Measurements from ENCODE around the gene OR52A5. TPM values are rescaled to one million over a fixed set of nuclear protein-coding genes. Genes with fewer than 3 reads are reported as not detected.

Gene OR52A5
- total RNA-seq, 1 experiment from 2014 or later: not detected

DNA sequence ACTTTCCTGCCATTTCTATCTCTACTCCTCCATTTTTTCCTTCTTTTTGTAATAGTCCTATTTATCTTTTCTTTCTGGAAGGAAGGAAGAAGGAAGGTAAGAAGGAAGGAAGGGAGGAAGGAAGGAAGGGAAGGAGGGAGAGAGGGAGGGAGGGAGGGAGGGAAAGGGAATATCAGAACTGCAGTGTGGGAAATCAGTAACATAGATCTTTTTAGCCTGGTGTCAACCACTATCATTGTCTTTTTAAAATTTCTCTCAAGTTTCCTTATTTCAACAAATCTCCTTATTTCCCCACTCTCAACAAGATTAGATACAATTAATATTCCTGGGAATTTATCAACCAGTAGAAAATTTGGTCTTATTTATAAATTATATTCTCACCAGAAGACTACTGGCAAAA is 35.1 kb downstream of the OR52A5 start:
- intact Hi-C loops (cut with micrococcal nuclease): no loop called here
- H3K36me3 ChIP-seq (ENCODE audit: low read depth, low read length): no peaks in the 10 kb centered on the region
- no peaks in the 10 kb centered on the region for H3F3A ChIP-seq (ENCODE audit: low read length, unreplicated experiment)
- ATAC-seq (no peak), DNase-seq (no peak)
- H4K20me1 ChIP-seq (ENCODE audit: low read length): no peaks in the 10 kb centered on the region
- H3K9me2 ChIP-seq (replicated peaks; ENCODE audit: low read length): no peaks in the 10 kb centered on the region
- no peak overlapping the region for H3K4me3 ChIP-seq (ENCODE audit: low read length)
- H3K27me3 ChIP-seq (ENCODE audit: low read length): peaks cover 17% of the 10 kb centered on the region
- no peak overlapping the region for H3K27ac ChIP-seq (ENCODE audit: low read length)
- H3K9ac ChIP-seq (ENCODE audit: low read length): no peak overlapping the region
- no peaks in the 10 kb centered on the region for H3K4me1 ChIP-seq (ENCODE audit: insufficient read depth, low read length)
- H3K79me2 ChIP-seq (ENCODE audit: low read length): no peaks in the 10 kb centered on the region
- no TSS peak for BruUV-seq (replicated peaks)
- no peak overlapping the region for H2AFZ ChIP-seq (ENCODE audit: low read length)
- H3K9me3 ChIP-seq (ENCODE audit: low read length): no peaks in the 10 kb centered on the region
- CTCF ChIA-PET: no interaction called here
- POLR2A ChIA-PET (ENCODE audit: unreplicated experiment): no interaction called here
- no peak overlapping the region for H3K4me2 ChIP-seq (ENCODE audit: low read length)
- TF ChIP-seq EZH2 (IDR thresholded peaks at IDR 0.05; ENCODE audit: low read length, unreplicated experiment): no peak
- no peak for TF ChIP-seq EZH2phosphoT487 (IDR thresholded peaks at IDR 0.05; ENCODE audit: borderline replicate concordance, low read length)
- TF ChIP-seq, protein P1, sequence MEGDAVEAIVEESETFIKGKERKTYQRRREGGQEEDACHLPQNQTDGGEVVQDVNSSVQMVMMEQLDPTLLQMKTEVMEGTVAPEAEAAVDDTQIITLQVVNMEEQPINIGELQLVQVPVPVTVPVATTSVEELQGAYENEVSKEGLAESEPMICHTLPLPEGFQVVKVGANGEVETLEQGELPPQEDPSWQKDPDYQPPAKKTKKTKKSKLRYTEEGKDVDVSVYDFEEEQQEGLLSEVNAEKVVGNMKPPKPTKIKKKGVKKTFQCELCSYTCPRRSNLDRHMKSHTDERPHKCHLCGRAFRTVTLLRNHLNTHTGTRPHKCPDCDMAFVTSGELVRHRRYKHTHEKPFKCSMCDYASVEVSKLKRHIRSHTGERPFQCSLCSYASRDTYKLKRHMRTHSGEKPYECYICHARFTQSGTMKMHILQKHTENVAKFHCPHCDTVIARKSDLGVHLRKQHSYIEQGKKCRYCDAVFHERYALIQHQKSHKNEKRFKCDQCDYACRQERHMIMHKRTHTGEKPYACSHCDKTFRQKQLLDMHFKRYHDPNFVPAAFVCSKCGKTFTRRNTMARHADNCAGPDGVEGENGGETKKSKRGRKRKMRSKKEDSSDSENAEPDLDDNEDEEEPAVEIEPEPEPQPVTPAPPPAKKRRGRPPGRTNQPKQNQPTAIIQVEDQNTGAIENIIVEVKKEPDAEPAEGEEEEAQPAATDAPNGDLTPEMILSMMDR (conservative IDR thresholded peaks at IDR 0.05; ENCODE audit: low read depth, low read length): no peak

DNA sequence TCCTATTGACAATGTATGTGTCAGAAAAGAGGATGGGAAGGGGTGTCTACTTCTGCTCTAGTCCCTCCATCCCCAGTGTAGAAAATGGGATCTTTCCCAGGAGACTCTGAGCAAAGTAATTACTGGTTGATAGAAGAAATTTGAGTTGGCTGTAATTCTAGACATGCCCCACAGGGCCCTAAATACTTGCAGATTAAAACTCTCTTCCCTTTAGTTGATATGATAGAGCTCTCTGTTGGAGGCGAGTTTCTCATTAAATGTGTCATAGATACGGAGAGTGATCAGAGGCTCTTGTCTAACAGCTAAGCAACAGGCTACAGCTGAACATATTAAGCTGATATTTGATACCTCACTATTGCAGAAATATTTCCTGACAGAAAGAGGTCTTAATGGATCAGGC is 35.9 kb downstream of the OR52A5 start:
- Histone ChIP-seq H3K9ac (ENCODE audit: low read length) (no peak overlapping the region), H3K4me1 (ENCODE audit: insufficient read depth, low read length) (no peaks in the 10 kb centered on the region), H3K36me3 (ENCODE audit: low read depth, low read length) (no peaks in the 10 kb centered on the region), H3K27me3 (ENCODE audit: low read length) (peaks cover 17% of the 10 kb centered on the region), H3K4me2 (ENCODE audit: low read length) (no peak overlapping the region), H3K9me3 (ENCODE audit: low read length) (no peaks in the 10 kb centered on the region), H2AFZ (ENCODE audit: low read length) (no peak overlapping the region), H3F3A (ENCODE audit: low read length, unreplicated experiment) (no peaks in the 10 kb centered on the region), H4K20me1 (ENCODE audit: low read length) (no peaks in the 10 kb centered on the region), H3K27ac (ENCODE audit: low read length) (no peak overlapping the region), H3K79me2 (ENCODE audit: low read length) (no peaks in the 10 kb centered on the region), H3K9me2 (replicated peaks; ENCODE audit: low read length) (no peaks in the 10 kb centered on the region), H3K4me3 (ENCODE audit: low read length) (no peak overlapping the region)
- ATAC-seq (no peak), DNase-seq (no peak)
- ChIA-PET POLR2A (ENCODE audit: unreplicated experiment) (no interaction called here), CTCF (no interaction called here)
- TF ChIP-seq EZH2phosphoT487 (IDR thresholded peaks at IDR 0.05; ENCODE audit: borderline replicate concordance, low read length): no peak
- BruUV-seq (replicated peaks): no TSS peak
- intact Hi-C loops (cut with micrococcal nuclease): no loop called here

- no peaks in the 10 kb centered on the region for H3K27me3 ChIP-seq (ENCODE audit: low read length)
- ChIA-PET POLR2A (ENCODE audit: unreplicated experiment) (no interaction called here), CTCF (no interaction called here)
- no peaks in the 10 kb centered on the region for H3K9me3 ChIP-seq (ENCODE audit: low read length)
- no peak overlapping the region for H3K9ac ChIP-seq (ENCODE audit: low read length)
- H3K79me2 ChIP-seq (ENCODE audit: low read length): no peaks in the 10 kb centered on the region
- DNase-seq: no peak
- TF ChIP-seq, protein P1 (conservative IDR thresholded peaks at IDR 0.05; ENCODE audit: low read depth, low read length): no peak
- TF ChIP-seq EZH2phosphoT487 (IDR thresholded peaks at IDR 0.05; ENCODE audit: borderline replicate concordance, low read length) (no peak), EZH2 (IDR thresholded peaks at IDR 0.05; ENCODE audit: low read length, unreplicated experiment) (no peak)
- no TSS peak for BruUV-seq (replicated peaks)
- no peaks in the 10 kb centered on the region for H3K36me3 ChIP-seq (ENCODE audit: low read depth, low read length)
- no peaks in the 10 kb centered on the region for H4K20me1 ChIP-seq (ENCODE audit: low read length)
- no peak overlapping the region for H2AFZ ChIP-seq (ENCODE audit: low read length)
- intact Hi-C loops (cut with micrococcal nuclease): no loop called here
- no peak overlapping the region for H3K4me2 ChIP-seq (ENCODE audit: low read length)
- no peak overlapping the region for H3K4me3 ChIP-seq (ENCODE audit: low read length)
- H3K4me1 ChIP-seq (ENCODE audit: insufficient read depth, low read length): no peaks in the 10 kb centered on the region
- ATAC-seq: no peak
- no peaks in the 10 kb centered on the region for H3K9me2 ChIP-seq (replicated peaks; ENCODE audit: low read length)
- no peak overlapping the region for H3K27ac ChIP-seq (ENCODE audit: low read length)
- no peaks in the 10 kb centered on the region for H3F3A ChIP-seq (ENCODE audit: low read length, unreplicated experiment)
Measured at GRCh38 chr11:5096011-5096410, 42.1 kb downstream of the OR52A5 start.

All from PC-3 (cell line).